Suprapubic skin (tissue), 3 donors: Measurements from ENCODE around the gene ABCC1.

ENCODE experiments used
- CTCF ChIP-seq, 2 donors: fragments of 200-600 bp in 1 of 2; fragments of 450-650 bp in 1 of 2; sonication (generic) in 1 of 2; IDR thresholded peaks; one replicate each; pipeline ENCODE4 v1.5.1; 2016 to 2019; ENCODE audit warnings: antibody characterized with exemption in 2 of 2, mild to moderate bottlenecking in 1 of 2, moderate library complexity in 1 of 2
- POLR2A ChIP-seq, 2 donors: fragments of 450-650 bp; IDR thresholded peaks; one replicate each; pipeline ENCODE4 v1.6.1; 2017; ENCODE audit warnings: antibody characterized with exemption in 2 of 2, mild to moderate bottlenecking in 2 of 2, moderate library complexity in 2 of 2

GRCh38 chr16:16139806-16140205, 190.4 kb downstream of the ABCC1 start:
- no peak for TF ChIP-seq CTCF (IDR thresholded peaks at IDR 0.05)
- no peak for TF ChIP-seq POLR2A (IDR thresholded peaks at IDR 0.05)
